Stimulated activated CD4-positive, alpha-beta T cell treated with anti-CD3 and anti-CD28 coated beads, Interleukin-12 subunit alpha, Interleukin-12 subunit beta, amount 100 ng/mL, for 48 hours (primary cell): ENCODE results near the gene SLC4A9.

ENCODE experiments used
- DNase-seq, 3 donors: peaks; one replicate each; pipeline ENCODE4 v3.0.0-alpha.2; 2020; ENCODE audit warnings: low read depth in 2 of 3, low spot score in 1 of 3

Gene SLC4A9, protein sequence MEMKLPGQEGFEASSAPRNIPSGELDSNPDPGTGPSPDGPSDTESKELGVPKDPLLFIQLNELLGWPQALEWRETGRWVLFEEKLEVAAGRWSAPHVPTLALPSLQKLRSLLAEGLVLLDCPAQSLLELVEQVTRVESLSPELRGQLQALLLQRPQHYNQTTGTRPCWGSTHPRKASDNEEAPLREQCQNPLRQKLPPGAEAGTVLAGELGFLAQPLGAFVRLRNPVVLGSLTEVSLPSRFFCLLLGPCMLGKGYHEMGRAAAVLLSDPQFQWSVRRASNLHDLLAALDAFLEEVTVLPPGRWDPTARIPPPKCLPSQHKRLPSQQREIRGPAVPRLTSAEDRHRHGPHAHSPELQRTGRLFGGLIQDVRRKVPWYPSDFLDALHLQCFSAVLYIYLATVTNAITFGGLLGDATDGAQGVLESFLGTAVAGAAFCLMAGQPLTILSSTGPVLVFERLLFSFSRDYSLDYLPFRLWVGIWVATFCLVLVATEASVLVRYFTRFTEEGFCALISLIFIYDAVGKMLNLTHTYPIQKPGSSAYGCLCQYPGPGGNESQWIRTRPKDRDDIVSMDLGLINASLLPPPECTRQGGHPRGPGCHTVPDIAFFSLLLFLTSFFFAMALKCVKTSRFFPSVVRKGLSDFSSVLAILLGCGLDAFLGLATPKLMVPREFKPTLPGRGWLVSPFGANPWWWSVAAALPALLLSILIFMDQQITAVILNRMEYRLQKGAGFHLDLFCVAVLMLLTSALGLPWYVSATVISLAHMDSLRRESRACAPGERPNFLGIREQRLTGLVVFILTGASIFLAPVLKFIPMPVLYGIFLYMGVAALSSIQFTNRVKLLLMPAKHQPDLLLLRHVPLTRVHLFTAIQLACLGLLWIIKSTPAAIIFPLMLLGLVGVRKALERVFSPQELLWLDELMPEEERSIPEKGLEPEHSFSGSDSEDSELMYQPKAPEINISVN

DNA sequence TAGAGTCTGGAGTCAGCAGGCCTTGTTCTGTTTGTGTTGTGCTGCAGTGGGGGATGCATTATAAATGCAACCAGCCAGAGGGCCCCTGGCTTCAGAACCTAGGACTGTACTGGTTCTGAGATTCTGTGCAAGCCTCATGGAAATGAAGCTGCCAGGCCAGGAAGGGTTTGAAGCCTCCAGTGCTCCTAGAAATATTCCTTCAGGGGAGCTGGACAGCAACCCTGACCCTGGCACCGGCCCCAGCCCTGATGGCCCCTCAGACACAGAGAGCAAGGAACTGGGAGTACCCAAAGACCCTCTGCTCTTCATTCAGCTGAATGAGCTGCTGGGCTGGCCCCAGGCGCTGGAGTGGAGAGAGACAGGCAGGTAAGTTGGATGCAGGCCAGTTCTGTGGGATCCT lies at the start of gene SLC4A9:
Gene SLC4A9 (plus strand): TSS at position 94 of the 400 bp plus-strand sequence. CDS start 43 bp downstream, at position 137.
- no peak for DNase-seq

DNA sequence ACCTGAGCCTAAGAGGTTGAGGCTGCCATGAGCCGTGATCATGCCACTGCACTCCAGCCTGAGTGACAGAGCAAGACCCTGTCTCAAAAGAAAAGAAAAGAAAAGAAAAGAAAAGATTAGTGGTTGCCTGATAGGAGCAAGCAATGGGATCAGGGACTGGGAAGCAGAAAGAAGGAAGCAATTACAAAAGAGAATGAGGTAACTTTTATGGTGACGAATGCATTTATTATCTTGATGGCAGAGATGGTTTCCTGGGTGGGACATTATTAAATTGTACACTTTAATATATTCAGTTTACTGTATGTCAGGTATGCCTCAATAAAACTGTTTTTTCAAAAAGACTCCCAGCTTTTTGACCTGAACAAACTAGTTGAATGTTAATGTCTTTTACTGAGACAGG lies 49.6 kb upstream of the SLC4A9 start:
- no peak for DNase-seq

DNA sequence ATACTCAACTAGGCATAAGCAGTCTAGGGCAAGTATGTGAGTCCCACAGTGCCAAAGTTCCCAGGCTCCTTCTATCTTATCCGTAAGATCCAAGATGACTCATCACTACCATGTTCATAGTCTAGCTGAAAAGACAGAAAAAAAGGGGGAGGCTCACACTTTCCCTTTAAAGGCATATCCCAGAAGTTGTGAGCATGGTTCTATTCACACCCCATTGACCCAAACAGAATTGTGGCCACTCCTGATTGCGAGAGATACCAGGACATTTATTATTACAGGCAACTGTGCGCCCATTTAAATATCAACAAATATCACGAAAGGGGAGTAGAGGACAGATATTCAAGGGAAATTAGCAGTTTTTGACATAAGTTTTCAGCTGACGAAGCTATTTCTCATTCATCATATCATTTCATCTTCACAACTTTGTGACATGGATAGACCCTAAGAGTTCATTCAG lies 49.0 kb upstream of the SLC4A9 start:
- DNase-seq = no peak

DNA sequence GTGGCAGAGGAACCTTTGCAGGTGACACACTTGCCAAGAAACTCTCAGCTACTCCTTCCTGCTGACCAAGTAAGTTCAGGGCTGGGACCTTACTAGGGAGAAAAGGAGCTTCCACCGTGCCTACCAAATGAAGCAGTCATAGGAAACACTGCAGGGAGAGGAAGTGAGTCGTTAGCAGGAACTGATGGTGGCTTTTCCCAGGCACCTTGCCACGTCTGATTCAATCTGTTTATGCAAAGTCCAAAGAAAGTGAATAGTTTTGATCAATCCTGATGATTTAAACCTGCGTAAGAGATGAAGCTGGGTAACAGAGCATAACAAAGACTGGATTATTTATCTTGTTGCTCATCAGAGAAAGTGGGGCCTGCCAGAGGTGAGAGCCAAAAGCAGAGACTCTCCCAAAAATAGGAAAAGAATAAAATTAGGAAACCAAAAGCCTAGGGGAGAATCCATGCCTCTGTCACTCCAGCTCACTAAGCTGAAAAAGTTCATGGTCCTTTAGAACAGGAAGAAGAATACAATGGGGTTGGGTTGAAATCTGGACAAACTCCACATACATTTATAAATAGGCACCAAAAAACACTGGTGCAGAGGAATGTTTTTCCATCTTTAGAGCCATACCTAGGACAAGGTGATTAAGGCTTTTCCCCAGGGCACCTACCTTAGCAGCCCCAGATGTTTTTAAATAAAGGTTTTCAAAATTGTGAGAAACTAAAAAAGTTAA lies 47.8 kb upstream of the SLC4A9 start:
- no peak for DNase-seq

DNA sequence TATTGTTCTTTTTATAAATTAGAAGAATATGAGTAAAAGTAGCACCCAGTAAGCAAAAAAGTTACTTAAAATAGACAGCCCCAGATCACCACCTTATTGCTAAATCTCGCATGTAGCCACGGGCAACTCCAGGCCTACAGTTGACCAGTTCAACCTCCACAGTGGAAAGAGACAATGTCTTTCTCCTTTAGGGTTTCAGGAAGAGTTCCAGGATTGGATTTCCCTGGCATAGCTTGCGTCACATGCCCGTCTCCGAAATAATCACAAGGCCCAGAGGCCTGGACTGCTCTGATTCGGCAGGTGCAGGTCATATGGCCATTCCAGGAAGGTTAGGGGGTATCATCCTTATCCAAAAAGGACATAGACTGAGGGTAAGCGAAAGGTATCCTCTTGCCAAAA lies 47.2 kb upstream of the SLC4A9 start:
- DNase-seq = no peak

DNA sequence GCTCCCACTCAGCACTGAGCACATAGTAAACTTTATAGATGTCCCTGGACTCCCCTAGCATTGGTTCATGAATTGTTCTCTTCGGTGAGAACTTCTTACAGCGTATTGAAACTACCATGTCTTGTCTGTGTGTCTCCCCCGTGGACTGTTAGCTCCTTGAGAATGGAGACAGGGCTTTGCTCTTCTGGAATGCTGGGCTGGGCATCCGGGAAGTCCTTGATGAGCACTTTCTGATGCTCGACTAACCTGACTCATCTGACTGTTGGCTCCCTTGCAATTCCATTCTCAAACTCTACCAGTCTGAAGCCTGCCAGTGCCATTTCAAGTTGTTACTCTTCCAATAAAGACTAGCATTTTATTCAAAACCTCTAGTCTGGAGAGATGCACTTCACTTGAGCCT lies 42.1 kb upstream of the SLC4A9 start:
- no peak for DNase-seq

DNA sequence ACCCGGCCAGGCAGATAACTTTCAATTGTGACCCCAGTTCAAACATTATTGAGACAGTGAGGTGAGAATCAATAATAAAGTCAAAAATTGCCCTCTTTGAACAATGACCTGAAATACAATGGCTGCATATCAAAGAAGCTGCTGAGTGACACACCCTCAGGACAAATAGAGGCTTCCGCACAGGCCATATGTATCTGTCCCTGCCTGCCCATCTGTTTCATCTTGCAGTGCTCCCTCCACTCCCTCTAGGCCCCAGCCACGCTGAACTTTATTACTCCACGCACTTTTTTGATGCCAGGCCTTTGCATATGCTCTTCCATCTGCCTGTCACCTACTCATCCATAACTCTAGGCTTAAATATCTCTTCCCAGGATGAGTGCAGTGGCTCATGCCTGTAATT lies 41.2 kb upstream of the SLC4A9 start:
- no peak for DNase-seq

DNA sequence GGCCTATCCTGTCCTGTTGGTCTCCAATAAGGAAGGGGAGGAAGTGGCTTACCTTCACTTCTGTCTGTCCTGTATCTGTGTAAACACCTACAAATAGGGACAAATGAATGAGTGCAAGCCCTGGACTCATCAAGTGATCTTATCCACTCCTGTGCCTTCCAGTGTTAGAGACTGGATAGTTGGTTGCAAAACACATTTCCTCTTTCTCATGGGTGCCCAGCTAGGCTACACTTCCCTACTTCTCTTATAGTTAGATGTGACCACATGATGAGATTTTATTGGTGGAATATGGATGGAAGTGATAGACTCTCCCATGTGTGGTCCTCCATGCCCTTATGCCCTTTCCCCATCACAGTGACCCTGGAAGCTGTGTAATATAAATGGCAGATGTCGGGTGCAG lies 40.2 kb upstream of the SLC4A9 start:
- no peak for DNase-seq

DNA sequence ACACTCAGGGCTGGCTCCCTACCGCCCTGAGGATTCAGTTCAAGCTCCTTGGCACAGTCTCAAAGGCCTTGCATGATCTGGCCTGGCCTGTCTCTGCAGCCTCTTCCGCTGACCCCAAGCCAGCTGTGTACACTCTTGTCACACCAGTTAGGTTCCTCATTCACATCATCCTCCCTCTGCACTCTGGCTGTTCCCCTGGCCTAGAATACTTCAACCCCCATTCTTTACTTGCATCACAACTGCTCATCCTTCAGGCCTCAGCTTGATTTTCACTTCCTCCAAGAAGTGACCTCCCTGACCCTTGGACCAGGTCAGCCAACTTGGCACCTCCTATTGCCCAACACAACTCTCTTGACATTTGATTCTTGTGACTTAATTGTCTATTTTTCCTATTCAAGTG lies 38.2 kb upstream of the SLC4A9 start:
- DNase-seq = no peak

DNA sequence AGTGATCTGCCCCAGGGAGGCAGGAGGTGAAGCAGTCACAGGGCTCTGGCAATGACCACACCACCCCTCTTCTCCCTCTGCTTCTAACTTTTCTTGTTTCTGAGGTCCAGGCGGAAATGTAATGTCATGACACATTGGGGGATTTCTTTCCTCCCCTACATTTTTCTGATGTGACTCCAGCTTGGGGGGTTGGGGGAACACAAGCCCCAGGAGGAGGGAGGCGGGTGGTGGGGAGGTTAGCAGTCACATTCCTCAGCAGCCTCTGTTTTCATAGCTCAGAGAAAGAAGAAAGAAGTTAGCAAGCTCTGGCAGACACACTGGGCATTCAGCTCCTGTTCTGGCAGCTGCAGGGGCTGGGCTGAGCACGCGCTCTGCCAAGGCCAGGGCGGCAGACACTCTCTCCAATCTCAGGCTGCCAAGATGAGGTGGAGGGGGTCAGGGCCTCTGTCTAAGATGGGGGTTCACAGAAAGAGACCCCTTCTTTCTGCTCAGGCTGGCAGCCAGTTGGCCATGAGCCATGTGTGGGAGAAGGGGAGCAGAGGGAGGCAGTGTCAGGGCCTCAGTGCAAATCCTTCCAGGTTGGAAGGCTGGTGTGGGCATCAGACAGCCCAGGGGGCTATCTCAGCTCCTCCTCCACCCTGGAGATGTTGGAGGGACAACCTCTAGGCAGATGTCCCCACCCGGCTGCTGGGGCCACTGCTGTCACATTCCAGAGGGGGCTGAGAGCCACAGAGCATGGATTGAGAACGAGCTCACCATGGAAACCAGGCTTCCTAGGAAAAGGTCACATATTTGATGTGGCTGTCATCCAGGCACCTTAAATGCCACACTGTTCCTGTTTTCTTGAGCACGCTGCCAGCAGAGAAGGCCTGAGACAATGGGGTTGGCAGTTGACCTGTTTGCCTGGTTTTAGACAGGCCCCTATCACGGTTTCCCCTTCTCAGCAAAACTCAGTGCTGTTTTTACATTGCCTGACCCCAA lies 37.0 kb upstream of the SLC4A9 start:
- DNase-seq = no peak

DNA sequence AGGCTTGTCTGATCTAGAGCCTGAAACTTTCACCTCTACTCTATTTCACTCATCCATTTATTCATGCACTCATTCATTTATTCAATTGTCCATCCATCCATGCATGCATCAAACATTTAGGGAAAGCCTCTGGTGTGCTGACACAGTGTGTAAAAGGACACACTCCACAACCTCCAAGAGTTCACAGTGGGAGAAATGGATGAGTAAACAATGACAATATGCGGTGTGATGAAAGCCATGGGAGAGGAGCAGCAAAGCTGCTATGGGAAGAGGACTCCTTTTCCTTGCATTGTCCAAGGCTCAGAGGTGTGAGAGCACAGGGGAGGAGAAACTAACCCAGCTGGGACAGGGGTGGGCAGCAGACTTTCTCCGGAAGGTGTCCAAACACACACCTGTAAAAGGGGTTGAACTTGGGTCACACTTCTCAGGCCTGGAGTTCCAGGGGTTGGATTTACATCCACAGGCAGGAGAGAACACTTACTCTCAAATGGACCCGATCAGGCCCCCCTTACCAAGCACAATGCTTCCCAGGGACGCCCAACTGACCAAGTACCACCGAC lies 35.9 kb upstream of the SLC4A9 start:
- DNase-seq = no peak

DNA sequence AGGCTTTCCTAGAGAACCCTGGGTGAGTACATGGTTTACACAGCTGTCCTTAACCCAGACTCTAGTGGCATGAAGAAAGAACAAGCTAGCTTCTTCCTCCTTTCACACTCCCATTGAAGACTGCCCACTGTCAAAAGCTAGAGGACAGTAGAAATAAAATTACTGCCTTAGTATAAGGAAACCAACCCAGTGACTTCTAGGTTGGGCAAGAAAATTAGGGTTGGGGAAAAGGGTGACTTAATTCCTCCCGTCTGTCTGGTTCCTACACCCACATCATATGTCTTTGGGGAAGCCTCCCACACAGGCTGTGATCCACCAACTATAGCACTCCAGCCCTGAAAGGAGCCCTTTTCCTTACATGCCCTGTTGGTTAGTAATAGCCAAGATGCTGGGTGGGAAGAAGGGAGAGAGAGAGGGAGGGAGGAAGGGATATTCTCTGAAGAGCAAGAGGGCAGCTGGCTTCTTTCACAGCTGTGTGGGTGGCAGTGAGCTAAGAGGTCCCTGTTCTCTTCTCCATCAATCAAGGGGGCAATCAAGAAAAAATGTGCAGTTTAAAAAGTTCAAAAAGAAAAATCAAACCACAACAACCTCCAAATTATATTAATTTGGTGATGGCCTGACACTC lies 35.3 kb upstream of the SLC4A9 start:
- no peak for DNase-seq

DNA sequence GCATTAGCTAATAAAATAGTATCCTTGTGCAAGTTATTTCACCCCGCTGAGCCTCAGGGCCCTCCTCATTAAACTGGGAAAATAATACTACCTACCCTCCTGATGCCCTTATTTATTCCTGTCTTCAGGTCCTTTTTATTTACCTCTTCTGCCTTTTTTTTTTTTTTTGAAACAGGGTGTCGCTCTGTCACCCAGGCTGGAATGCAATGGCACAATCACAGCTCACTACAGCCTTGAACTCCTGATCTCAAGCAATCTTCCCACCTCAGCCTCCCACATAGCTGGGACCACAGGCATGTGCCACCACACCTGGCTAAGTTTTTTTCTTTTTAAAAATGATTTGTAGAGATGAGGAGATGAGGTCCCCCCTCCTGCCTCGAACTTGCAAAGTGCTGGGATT lies 34.5 kb upstream of the SLC4A9 start:
- DNase-seq = no peak

DNA sequence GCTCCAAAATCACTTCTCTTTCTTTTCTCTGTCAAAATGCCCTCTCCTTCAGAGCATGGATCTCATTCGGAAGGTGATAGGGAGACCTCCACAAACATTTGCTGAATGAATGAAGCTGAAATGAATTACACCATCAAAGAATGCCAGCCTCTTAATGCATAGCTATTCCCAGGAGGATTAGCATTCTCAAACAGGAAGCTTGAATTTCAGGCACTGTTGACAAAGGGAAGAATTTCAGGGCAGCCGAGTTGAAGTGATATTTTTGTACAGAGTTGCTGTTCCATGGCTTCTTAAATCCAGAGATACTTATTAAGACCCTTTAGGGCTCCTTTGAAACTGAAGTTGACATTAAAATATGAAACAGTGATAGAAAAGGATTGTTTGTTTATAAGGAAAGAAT lies 32.4 kb upstream of the SLC4A9 start:
- no peak for DNase-seq

DNA sequence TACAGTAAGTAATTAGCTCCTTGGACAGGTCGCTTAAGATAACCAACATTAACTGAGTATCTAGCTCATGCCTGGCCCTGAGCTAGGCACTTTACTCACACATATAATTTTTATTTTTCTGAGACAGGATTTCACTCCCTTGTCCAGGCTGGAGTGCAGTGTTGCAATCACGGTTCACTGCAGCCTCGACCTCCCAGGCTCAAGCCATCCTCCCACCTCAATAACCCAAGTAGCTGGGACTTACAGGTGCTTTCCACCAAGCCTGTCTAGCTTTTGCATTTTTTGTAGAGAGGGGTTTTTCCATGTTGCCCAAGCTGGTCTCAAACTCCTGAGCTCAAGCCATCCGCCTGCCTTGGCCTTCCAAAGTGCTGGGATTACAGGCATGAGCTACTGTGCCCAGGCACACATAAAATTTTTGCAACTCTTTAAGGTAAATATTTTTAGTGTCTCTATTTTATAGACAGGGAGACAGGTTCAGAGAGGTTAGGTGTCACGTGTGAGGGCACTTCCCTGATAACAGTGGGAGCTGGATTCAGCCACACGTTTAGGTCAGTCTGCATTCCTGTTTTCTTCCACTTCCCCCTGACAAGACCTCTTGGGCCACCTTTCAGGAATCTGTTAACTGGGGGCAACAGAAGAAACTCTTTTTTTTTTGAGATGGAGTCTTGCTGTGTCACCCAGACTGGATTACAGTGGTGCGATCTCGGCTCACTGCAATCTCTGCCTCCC lies 31.8 kb upstream of the SLC4A9 start:
- no peak for DNase-seq

DNA sequence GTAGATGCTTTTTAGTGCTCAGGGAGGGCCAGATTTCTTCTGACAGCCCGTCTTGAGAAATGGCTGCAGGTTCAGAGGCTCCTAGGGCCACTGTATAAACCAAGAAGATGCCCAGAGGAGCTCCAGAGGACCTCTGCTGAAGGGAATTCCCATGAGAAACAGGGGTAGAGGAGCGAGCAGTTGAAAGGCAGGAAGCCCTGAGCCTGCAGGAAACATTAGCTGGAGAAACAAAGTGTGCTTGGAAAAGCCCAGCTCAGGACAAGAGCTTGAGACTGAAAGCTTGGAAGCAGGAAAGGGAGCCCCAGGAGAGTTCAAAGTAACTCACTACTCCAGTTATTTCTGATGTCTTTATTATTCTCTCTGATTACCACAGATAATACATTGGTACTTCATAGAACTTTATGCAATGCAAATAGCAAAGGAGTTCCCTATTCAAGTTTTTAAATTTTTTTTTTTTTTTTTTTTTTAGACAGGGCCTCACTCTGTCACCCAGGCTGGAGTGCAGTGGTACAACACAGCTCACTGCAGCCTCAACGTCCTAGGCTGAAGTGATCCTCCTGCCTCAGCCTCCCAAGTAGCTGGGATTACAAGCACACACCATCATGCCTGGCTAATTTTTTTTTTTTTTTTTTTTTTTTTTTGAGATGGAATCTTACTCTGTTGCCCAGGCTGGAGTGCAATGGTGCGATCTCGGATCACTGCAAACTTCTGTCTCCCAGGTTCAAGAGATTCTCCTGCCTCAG lies 30.1 kb upstream of the SLC4A9 start:
- DNase-seq = no peak

DNA sequence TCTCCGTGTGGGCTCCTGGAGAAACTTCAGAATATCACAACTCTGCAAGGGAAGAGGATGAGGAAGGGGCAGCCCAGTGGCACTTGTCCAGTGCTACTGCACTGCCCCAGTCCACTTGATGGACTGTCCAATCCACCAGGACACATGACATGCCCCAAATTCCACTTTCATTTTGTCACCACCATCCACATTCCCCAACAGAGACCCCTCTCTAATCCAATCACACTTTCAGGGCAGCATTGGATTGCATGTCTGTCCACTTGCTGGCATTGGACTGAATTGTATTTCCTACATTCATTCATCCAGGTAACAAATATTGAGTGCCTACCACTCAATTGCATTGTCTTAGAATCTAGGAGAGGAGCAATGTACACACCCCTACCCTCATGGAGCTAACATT lies 28.4 kb upstream of the SLC4A9 start:
- DNase-seq = no peak

DNA sequence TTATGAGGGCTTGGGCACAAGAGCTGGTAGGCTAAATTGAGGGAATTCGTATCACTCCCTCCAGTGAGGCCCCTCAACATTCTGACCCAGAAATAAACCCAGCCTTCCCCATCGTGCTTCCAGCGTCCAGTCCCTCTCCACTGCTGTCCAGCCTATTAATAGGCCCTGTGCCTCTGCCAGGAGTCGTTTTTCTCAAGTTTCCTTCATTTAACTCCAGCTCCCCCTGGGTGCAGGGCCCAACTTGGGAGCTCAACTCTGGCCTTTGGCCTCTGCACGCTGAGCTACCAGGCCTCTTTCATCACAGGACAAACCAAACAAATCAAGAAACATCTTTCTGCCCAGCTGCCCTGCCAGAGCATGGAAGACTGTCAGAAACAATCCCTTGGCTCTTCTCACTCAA lies 23.6 kb upstream of the SLC4A9 start:
- no peak for DNase-seq
